Measurements from ENCODE around the gene PES1.
"Not testable (repeated sequence)": the region's sequence is repeated elsewhere in the genome, so short reads cannot be mapped to it uniquely, and the experiment has no call there.

The PES1 gene

DNA sequence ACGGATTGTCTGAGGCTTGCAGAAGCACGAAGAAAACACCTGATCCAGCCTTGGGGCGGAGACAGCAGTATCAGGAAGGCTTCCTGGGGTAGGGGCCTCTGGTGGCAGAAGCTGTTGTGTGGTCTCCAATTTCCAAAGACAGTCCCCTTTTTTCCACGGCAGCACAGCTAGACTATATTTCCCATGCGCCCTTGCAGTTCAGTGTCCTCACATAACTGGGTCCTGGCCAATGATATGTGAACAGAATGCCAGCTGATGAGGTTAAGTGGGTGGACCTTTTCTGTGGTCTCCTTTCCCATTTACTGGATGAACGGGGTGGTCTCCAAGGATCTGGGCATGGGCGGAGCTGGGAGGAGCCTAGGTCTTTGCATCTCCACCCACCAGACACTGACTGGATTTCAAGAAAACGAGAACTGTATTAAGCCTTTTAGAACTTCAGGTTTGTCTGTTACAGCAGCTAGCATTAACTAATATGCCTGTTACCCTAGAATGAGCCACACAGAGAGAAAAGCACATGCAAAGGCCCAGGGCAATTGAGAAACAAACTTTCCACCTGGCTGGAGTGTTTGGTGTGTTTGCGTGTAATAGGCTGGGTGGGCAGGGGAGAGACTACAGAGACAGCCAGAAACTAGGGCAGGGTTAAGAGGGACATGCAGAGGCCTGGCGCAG, 23.4 kb downstream of the PES1 start:
- no peak for DNase-seq (ENCODE audit: low read depth)
- no peak for TF ChIP-seq CTCF (IDR thresholded peaks at IDR 0.05; ENCODE audit: insufficient read depth, low read depth, low read length, missing control alignments)

DNA sequence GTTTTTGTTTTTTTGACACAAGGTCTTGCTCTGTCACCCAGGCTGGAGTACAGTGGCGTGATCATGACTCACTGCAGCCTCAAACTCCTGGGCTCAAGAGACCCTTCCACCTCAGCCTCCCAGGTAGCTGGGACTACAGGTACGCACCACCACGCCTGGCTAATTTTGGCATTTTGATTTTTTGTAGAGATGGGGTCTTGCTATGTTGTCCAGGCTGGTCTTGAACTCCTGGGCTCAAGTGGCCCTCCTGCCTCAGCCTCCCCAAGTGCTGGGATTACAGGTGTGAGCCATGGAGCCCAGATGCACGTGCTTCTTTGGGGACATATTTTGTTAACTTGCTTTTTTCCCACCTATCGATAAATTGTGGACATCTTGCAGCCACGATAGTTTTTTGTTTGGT, 24.4 kb downstream of the PES1 start:
- H3K4me3 ChIP-seq (ENCODE audit: low read depth, low read length); DNase-seq (ENCODE audit: low read depth): not testable (repeated sequence)

More for the DNA sequence above, 23.4 kb downstream of the PES1 start:
- no peak overlapping the region for H3K4me3 ChIP-seq (ENCODE audit: low read depth, low read length)

DNA sequence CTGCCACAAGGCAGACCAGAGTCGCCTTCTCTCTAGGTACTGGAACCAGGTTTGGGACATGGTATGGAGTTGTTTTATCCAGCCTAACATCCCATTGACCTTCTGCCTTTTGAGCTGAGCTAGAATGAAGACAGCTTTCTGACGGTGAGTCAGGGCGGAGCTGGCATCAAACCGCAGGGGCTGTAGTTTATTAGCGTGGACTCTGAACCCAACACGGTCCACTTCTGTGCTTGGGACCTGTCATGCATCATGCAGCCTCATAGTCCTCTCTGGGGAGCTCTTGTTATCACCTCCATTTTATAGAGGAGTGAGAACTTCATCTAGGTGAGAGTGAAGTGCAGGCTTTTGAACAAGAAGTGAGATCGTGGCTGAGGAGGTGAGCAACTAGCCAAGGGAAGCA, 25.6 kb downstream of the PES1 start:
- H3K4me3 ChIP-seq (ENCODE audit: low read depth, low read length) = no peak overlapping the region
- no peak for DNase-seq (ENCODE audit: low read depth)
- TF ChIP-seq CTCF (IDR thresholded peaks at IDR 0.05; ENCODE audit: insufficient read depth, low read depth, low read length, missing control alignments) = no peak

- TF ChIP-seq CTCF (IDR thresholded peaks at IDR 0.05; ENCODE audit: insufficient read depth, low read depth, low read length, missing control alignments) = no peak
- DNase-seq (ENCODE audit: low read depth) = no peak
- no peak overlapping the region for H3K4me3 ChIP-seq (ENCODE audit: low read depth, low read length)
Observed at GRCh38 chr22:30565341-30565740, 26.4 kb downstream of the PES1 start.

- no peak overlapping the region for H3K4me3 ChIP-seq (ENCODE audit: low read depth, low read length)
- TF ChIP-seq CTCF (IDR thresholded peaks at IDR 0.05; ENCODE audit: insufficient read depth, low read depth, low read length, missing control alignments) = no peak
- DNase-seq (ENCODE audit: low read depth) = no peak
Observed at GRCh38 chr22:30564761-30565119, 27.0 kb downstream of the PES1 start.

DNA sequence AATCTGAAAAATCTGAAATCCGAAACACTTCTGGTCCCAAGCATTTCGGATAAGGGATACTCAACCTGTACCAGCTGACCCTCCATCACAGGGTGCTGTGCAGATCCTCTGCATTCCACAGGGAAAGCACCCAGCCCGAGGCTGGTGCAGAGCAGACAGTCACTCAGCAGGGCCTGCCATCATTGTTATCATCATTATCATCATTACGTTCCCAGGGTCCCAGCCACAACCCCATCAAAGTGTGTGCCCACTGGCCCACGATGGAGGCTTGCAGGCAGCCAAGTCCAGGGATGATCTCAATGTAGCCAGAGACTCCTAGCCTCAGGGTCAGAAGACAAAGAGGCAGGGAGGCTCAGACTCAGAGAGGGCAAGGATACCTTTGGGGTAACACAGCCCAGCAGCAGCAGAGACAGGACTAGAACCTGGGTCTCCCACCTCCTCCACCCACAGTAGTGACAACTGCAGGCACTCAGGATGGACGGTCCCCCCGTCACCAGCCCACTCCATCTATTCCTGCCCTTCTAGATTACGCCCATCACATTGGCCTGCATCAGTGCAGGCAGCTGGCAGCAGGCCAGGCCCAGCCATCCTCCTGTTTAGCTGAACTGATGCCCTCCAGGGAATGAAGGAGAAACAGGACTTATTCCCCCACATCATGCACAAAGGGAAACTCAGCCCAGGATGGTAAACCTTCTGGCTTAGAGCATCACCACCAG, 27.5 kb downstream of the PES1 start:
- H3K4me3 ChIP-seq (ENCODE audit: low read depth, low read length) = no peak overlapping the region
- no peak for DNase-seq (ENCODE audit: low read depth)
- no peak for TF ChIP-seq CTCF (IDR thresholded peaks at IDR 0.05; ENCODE audit: insufficient read depth, low read depth, low read length, missing control alignments)

DNA sequence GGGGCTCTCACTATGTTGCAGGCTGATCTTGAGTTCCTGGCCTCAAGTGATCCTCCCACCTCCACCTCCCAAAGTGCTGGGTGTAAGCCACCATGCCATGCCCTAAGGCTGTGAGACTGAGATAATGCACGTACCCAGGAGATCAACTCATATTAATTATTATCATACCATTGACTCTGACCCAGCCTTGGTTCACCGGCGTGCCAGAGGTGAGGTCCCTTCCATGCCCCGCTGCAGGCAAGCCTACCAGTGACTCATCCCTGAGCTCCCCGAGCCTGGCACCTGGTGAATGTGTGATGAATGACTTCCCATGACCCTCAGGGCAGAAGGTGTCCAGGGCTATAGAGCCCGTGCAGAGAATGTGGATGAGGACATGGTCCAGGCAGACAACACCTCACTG, 29.3 kb downstream of the PES1 start:
- no peak overlapping the region for H3K4me3 ChIP-seq (ENCODE audit: low read depth, low read length)
- no peak for DNase-seq (ENCODE audit: low read depth)
- TF ChIP-seq CTCF (IDR thresholded peaks at IDR 0.05; ENCODE audit: insufficient read depth, low read depth, low read length, missing control alignments) = no peak

All from GM12865 (cell line).